ENCODE results near the gene PRRT3.
"Not testable (repeated sequence)": the region's sequence is repeated elsewhere in the genome, so short reads cannot be mapped to it uniquely, and the experiment has no call there.

The PRRT3 gene

GRCh38 chr3:9901967-9902366 lies 50.2 kb downstream of the PRRT3 start:
- no peak for DNase-seq (ENCODE audit: low read depth, low spot score)
- H3K27ac ChIP-seq: no peak overlapping the region

GRCh38 chr3:9900965-9901415 lies 51.2 kb downstream of the PRRT3 start:
- H3K27ac ChIP-seq; DNase-seq (ENCODE audit: low read depth, low spot score): not testable (repeated sequence)

- no peak for DNase-seq (ENCODE audit: low read depth, low spot score)
- H3K27ac ChIP-seq: no peak overlapping the region
Measured at GRCh38 chr3:9899289-9899791, 52.9 kb downstream of the PRRT3 start.

- no peak for DNase-seq (ENCODE audit: low read depth, low spot score)
- H3K27ac ChIP-seq: peak overlapping the region; percentile 66
Measured at GRCh38 chr3:9898467-9899241, 53.6 kb downstream of the PRRT3 start.

GRCh38 chr3:9897408-9898372 lies 54.5 kb downstream of the PRRT3 start:
- DNase-seq (ENCODE audit: low read depth, low spot score): peak; percentile 83
- peak overlapping the region; percentile 66 for H3K27ac ChIP-seq

GRCh38 chr3:9896755-9897407 lies 55.3 kb downstream of the PRRT3 start:
- peak overlapping the region; percentile 66 for H3K27ac ChIP-seq
- DNase-seq (ENCODE audit: low read depth, low spot score): not testable (repeated sequence)

GRCh38 chr3:9895715-9896114 lies 56.5 kb downstream of the PRRT3 start:
- DNase-seq (ENCODE audit: low read depth, low spot score); H3K27ac ChIP-seq: not testable (repeated sequence)
